Stimulated activated CD8-positive, alpha-beta memory T cell treated with anti-CD3 and anti-CD28 coated beads, Interleukin-15, amount 100 ng/mL, for 1 hour (primary cell): ENCODE data around the gene ARSI.

ENCODE experiments used
- DNase-seq: peaks from one replicate; pipeline ENCODE4 v3.0.0-alpha.2; 2020; ENCODE audit warnings: low read depth

The ARSI gene

DNA sequence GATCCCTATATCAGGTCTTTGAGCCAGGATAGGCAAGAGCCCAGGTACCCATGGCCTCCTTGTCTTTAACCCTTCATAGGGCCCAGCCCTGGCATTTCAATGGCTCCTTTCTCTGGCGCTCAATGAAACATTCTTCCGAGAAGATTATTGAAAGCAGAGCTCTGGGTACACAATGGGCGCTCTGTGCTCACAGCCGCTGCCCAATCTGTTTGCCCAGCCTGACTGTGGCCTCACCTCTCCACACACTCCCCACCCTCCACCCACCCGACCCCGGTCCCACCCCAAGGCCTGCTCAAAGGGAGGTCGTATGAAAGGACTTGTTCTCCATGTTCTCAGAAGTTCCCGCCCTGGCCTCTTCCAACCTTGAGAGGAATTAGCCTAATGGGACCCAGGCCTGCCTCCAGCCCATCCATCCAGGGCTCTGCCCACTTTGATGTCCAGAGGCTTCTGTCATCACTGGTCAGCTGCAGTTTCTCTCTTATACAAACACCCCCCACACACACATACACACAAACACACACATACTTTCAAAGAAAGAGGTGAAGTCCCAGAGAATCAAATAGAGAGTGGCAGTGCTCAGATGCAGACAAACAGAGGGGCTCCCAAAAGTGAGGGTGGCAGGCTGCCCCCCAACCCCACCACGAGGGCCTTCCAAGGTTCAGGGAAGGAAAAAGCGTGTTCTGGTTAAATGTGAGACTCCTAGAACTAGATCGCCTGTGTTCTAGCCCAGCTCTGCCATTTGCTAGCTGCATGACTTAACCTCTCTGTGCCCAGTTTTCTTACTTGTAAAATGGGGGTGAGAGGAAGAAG is 5.1 kb upstream of the ARSI start:
- DNase-seq, result no peak

DNA sequence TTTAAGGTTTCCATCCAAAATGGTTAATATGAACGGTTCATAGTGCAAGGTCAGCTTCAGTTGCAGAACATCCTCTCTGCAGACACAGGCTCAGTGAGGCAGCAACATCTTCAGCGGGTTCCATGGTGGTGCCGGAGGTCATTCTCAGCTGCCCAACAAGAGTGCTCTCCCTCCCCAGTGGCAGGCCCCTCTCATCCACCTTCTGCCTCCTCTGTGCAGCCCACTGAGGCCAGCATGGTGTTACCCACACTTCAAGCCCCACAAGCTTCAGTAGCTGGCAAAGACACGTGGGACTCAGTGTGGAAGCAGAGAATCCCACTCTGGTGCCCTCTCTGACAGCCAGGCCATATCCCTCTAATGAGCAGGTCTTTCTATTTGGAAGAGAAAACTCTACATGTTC is 4.1 kb upstream of the ARSI start:
- no peak for DNase-seq

DNA sequence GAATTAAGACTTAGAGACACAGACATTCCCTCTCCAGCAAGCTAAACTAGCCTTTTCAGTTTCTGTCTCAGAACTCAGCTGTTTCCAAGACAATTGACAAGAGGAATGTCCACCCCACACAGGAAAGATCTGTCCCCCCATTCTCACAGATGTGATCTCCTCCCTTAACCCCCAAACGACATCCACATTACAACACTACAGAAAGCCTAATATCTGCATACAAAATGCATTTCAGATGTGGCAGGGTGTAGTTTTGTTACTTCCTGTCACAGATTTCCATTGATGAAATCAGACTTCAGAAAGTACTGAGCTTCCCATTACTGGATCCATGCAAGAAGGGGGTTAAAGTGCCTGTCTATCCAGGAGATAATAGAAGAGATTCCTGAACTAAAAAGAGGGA is 2.9 kb upstream of the ARSI start:
- no peak for DNase-seq

DNA sequence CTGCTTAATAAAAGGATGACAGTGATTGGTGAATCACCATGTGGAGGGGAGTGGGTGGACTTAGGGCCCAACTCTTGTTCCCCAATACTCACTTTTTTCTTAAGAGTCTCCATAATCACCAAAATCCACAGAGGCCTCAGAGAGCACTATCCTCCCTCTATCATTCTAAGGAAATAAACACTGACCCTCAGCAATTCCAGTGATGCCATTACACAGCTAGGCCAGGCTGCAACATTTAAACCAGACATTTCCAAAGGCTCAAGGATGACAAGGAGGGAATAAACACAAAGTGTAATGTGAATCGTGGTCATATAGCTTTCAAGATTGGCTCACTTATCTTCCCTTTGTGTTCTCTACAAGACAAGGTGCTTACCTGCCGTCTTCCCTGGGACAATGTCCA is 2.4 kb upstream of the ARSI start:
- DNase-seq, result no peak

DNA sequence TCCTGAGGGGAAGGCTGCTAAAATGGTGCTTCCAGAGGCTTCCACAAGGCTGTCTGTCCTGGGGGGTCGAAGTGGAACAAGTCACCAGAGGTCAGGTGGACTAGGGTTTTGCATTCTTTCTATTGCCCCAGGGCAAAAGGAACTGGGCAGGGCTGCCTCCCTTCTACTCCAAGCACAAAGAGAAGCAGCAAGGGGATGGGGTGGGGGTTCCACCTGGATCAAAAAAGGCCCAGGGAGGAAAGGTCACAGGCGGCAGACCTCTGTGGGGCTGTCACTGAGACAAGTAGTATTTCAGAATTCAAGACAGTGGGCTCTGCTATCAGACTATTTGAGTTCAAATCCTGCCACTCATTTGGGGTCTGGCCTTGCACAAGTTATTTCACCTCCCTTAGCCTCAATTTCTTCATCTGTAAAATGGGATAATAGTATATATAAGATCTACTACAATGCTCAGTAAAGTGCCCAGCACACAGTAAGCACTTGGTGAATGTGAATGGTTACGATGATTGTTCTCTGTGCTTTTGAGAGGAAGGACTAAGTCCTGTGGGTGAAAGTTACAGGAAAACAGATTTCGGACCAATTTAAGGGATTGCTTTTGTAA is 1.9 kb upstream of the ARSI start:
- no peak for DNase-seq

DNA sequence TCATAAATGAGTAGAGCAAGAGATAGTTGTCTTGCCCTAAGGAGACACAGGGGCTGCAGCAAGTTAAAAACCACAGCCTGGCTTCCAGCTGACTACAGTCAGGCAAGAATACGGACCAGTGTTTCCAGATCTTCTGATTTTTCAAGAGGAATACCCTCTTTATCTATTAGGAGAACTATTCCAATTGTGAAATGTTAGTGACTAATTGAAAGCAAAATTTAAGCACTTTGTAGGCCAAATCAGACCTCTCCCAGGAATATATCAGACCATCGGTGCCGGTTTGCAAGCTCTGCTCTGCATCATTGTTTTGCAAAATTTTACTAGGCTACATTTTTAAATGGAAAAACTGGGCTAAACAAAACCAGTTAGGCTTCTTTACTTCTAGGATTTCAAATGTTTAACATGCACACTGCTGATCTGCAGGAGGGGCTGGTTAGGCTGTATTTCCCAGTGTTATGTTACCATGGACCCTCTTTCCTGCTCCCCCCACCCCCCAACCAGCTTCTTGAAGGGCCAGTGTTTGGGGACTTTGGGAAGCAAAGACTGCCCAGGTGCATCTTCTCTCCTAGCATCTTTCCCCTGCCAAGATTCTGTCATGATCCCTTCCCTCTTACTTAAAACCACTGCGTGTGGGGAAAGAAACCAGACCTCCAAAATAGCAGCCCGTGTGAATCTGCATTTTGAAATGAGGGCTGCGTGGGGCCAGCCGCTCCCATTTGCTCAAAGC is 1.1 kb upstream of the ARSI start:
- no peak for DNase-seq

DNA sequence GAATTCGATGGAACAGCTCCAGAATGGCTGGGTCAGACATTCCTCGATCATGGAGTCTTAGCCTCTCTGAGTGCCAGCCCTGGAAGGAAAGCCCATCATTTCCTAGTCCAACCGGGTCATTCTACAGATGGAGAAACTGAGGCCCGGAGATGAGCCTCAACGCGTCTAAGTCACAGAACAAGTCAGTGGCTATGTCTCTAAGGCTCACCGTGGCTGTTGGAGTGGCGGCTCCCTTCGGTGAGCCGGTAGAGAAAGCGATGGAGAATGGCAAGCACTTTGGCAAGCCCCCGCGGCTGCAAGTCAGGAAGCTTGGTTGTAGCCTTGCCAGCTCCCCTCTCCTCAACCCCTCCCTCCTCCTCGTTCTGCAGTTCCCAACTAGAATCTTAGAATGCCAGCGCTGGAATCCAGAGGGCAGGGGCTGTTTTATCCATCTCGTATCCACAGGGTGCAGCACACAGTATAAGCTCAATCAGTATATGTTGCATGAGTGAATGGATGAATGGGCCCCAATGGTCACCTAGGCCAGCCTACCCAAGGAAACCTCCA is 438 bp upstream of the ARSI start:
- DNase-seq, result no peak

DNA sequence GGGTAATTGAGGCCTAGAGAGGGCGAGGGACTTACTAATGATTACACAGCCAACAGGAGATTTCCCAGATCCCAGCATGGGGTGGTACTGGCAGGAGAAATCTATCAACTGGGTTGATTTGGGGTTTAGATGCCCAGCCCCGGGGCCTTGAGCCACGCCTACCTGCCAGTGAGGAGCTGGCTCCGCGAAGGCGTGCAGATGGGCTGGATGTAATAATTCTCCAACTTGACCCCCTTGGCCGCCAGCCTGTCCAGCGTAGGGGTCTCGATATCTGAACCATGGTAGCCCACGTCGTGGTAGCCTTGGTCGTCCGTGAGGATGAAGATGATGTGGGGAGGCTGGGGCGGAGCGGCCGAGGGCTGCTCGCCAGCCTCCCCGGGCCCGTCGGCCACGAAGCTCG is 804 bp downstream of the ARSI start:
- DNase-seq, result no peak

DNA sequence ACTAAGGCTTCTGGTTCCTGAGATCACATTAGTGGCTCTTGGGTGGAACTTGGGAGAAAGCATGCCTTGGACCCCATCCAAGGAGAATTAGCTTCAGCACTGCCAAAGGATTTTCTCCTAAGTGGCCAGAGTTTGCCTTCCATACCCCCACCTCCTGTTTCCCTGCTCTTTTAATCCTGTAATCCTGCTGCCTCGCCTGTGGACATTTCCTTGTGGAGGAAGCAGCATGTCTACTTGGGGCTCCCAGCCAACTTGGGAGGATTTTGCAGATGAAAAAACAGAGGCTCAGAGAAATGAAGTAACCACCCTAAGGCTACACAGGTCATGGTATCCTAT is 1.6 kb downstream of the ARSI start:
- no peak for DNase-seq

DNA sequence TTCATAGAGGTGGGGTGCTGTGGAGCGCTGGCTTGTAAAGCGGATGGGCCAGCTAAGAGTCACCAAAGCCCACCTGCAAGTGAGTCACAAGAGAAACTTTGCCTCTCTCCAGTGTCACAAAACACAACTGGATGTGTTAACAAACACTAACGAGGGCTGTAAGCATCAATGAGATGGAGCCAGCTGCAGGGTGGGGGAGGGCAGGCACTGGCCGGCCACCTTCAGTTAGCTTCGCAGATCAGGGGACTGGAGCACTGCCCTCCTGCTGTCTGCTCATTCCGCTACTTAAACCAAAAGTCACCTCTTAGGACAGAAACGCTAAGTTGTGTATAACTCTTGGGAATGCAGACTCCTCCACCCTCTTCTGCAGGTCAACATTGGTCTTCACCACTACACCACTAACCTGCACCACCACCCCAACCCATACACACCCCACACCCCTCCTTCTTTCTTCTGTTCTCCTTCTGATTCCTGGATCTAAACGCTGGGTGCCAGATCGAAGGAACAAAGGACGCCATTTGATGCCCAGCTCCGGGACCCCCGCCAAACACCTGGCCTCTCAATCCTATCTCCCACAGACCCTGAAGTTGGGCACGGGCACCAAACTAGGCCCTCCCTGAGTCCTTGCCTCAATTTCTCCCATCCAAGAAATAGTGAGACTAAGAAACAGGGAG is 2.1 kb downstream of the ARSI start:
- DNase-seq, result no peak

DNA sequence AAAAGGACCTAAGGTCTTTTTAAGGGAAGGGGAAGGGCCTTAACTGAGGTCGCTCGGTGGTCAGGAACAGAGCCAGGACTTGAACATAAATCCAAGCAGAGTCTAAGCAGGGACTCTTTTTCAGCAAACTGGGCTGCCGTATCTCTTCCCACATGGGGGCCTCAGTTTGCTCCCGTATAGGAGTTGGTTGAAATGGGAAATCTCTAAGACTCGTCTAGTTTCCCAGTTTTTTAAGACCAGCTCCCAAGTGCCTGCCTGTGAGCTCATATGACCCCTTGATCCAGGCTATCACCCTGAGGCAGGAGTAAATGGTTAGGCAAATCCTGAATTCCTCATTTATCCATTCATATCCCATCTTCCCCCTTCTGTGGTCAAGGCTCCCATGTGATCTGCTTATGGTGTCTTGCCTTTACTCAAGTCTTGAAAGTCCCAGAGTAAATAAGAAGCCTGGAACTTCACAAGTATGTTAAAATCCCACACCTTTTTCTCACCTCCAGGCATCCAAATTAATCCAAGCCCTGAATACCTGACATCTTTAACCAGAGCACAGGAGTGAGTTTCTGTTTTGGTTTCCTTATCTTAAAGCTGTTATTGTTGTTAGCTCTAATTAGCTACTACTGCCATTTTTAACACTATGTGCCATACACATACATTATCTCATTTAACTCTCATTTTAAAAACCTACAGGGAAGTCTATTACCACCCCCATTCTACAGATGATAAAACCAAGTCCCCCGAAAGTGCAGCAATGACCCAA is 3.0 kb downstream of the ARSI start:
- no peak for DNase-seq

DNA sequence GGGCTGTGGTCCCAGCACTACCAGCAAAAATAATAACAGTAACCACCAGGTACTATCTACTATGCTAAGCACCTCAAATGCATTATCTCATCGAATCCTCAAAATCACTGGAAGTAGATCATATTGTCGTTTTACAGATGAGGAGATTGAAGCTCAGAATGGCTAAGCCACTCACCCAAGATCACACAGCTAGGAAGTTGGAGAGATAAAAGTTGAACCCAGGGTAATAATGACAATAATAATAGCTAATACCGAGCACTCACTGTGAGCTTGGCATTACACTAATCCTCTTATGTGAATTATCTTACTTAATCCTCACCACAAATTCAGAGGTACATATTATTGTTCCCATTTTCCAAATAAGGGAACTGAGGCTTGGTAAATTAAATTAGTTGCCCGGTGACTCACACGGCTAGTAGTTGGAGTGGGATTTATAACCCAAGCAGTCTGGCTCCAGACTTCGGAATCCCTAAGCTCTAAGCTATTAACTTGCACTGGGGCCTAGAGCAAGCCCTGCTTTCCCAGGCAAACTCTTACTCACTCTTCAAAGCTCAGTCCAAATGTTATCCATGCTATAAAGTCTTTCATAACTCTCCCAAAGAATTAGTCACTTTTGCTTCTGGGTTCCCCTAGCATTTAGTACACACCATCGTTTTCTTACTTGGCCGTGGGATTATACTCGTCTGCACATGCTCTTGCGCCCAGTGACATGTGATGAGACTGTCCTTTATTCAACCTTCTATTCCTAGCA is 3.8 kb downstream of the ARSI start:
- DNase-seq, result no peak

DNA sequence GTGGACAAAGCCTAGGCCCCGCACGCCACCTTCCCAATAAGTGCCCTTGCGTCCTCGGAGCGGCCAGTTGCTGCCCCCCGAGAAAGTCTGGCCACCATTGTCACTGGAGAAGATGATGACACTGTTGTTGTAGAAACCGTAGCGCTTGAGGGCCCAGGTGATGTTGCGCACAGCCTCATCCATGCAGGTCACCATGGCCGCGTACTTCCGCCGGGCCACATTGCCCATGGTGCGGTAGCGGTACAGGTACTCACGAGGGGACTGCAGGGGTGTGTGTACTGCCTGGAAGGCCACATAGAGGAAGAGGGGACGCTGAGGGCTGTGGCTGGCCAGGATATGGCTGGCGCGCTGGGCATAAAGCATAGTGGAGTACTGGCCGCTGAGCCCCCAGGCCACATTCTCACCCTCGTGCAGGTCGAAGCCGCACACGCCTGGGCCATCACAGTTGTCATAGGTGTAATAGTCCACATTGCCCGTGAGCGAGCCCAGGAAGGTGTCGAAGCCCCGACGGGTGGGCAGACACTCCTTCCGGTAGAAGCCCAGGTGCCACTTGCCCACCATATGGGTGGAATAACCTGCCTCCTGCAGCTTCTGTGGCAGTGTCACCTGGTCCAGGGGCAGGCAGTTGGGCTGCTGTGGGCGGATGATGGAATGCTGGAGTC is 4.6 kb downstream of the ARSI start:
- DNase-seq, result no peak

DNA sequence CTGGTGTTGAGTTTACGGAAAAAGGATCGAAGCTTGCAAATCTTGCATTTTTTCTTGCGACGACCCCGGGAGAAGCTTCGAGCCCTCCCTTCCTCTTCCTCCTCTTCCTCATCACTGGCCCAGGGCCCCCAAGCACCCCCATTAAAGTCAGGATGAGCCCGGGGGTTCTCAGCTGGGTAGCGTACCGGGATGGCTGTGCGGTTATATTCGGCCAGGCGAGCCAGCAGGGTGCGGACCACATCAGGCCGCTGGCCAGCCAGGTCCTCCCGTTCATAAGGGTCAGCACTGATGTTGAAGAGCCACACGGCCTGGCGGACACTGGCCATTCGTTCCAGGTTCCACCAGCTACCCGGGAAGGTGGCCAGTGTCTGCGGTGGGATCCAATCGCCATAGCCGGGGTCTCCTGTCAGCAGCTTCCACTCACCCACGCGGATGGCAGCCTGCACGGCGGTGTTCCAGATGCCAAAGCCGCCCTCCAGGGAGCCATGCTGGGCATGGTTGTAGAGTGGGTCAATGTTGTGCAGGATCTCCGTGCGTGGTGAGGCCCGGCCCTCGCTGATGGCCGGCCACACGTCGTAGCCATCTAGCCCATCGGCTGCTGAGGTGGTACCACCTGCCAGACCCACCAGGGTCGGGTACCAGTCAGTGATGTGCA is 5.3 kb downstream of the ARSI start:
- DNase-seq, result no peak

DNA sequence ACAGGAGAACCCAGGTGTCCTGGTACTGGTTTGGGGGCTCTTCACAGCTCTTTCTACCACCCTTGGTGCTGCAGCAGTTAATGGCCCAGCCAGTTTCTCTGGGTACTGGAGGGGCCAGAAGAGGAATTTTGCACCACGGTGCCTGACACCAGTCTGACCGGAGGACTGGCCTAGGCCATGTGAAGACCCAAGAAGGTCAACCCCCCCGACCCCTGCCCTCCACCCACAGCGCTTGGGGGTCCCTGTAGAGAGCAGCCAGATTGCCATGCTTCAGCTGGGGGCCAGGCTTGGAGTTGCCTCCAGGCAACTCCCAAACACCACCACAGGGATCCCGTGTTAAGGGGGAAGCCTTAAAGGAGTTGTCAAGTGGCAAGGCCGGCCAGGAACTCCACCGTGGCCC is 6.2 kb downstream of the ARSI start:
- no peak for DNase-seq

DNA sequence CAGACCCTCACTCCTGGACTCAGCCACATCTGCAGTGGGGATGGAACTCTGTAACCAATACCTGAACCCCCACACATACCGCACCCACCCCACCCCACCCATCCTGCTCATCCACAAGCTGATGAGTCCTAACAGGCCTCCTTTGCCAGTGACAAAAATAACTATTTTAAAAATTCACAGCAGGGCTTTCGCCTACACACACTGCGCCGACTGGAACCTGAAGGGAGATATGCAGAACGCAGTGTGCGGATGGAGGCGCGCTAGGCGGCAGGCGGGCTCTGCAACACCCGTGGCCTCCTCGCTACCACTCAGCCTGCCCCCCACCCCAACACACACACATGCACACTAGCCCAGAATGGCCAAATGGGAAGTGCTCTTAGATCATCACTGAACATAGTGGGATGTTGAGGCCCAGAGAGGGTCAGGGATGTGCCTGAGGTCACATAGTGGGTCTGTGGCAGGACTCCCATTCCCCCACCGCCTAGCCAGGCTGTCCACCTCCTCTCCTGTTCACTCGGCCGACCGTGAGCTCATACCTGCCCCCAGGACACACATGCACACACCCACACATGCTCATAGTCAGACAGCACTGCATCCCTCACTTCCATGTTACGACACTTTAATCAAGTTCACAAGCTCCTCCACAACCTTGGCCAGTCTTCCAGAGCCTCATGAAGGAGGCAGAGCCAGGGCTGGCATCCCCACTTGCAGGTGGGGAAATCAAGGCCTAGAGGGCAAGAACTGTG is 6.8 kb downstream of the ARSI start:
- DNase-seq, result no peak

DNA sequence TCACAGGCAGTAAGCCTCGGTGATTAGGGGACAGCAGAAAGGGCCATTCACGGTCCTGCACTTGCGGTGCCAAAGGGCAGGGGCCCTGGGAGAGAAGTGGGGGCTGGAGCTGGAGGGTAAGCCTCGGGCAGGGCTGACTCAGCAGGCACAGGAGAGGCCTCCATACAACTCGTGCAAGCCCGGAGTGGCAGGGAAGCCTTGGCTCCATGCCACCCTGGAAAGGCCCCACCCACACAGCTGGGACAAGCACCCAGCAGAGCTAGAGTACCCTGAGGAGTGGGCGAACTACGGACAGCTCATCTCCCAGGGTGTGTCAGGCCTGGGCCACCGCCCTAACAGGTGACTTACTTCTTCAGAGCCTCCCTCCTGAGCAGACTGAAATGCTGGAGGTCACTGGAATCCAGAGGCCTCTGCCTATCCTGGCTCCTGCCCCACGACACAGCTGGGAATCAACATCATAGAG is 7.5 kb downstream of the ARSI start:
- no peak for DNase-seq

DNA sequence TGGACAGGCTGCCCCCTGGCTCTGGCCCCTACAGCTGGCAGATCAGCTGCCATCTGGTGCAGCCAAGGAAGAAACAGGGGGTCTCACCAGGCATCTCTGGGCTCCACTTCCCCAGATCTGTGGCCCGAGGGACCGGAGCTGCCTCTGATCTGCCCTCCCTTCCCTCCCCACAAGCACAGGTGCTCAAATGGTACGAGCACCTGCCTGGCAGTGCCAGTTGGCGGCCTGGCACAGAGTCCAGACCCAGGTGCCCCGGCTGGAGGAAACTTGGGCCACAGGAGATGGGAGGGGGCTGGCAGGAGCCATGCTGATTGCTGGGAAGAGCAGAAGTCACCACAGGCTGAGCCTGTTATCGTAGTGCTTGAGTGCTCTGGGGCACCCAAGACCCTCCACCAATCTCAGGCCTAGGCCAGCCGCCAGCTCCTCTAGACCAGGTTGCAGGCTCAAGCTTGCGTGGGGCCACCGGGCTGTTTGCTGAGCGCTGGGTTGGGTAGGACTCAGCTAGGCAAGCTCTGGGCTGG is 8.1 kb downstream of the ARSI start:
- DNase-seq, result no peak
